IMR-90 (cell line): ENCODE results near the gene NRCAM. TPM values are rescaled to one million over a fixed set of nuclear protein-coding genes. Genes with fewer than 3 reads are reported as not detected.

Experiments used
- ATAC-seq: fragments of 200-7000 bp; cut with Tn5 transposase; 2 replicates; pipeline ENCODE4 v1.9.1; 2020; ENCODE audit warnings: low read depth, mild to moderate bottlenecking, moderate library complexity
- BruUV-seq: library from RNA; stranded (reverse); fragments of 400-500 nt; replicated peaks from 2 replicates; lab custom pipeline; 2021; lab: Mats Ljungman, UMichigan
- CTCF ChIA-PET: fragments of 300-600 bp; formaldehyde crosslinking; extraction: SDS; loops from one replicate; lab custom pipeline; 2021; ENCODE audit warnings: antibody characterized with exemption; lab: Yijun Ruan, JAX
- POLR2A ChIA-PET: fragments of 300-600 bp; sonication (Branson Sonifier 250); formaldehyde crosslinking; loops from one replicate; lab custom pipeline; 2022; ENCODE audit warnings: antibody characterized with exemption; ENCODE audit not compliant: unreplicated experiment; lab: Charles Lee
- DNase-seq: peaks from one replicate; pipeline ENCODE4 v3.0.0; 2013
- H2AFZ ChIP-seq: replicated peaks from 2 replicates; pipeline ENCODE3; 2013; ENCODE audit warnings: low read length, mild to moderate bottlenecking; ENCODE audit not compliant: poor library complexity
- H2AK5ac ChIP-seq: 2 replicates; pipeline ENCODE4 v1.6.1; 2013; ENCODE audit warnings: low read depth, low read length, inconsistent platforms
- H2AK9ac ChIP-seq: replicated peaks from 2 replicates; pipeline ENCODE3; 2013; ENCODE audit warnings: mild to moderate bottlenecking, low read depth, low read length, moderate library complexity; ENCODE audit not compliant: poor library complexity
- H2BK120ac ChIP-seq: 2 replicates; pipeline ENCODE4 v1.6.1; 2013; ENCODE audit warnings: low read depth, low read length, inconsistent platforms
- H2BK15ac ChIP-seq: 3 replicates; pipeline ENCODE4 v1.6.1; 2013; ENCODE audit warnings: low read depth, low read length, inconsistent platforms
- H2BK20ac ChIP-seq: 2 replicates; pipeline ENCODE4 v1.6.1; 2013; ENCODE audit warnings: low read depth, mild to moderate bottlenecking, inconsistent platforms, low read length, moderate library complexity
- H2BK5ac ChIP-seq: 2 replicates; pipeline ENCODE4 v1.6.1; 2013; ENCODE audit warnings: mild to moderate bottlenecking, low read depth, low read length, inconsistent platforms; ENCODE audit not compliant: poor library complexity, severe bottlenecking
- H3K14ac ChIP-seq: replicated peaks from 2 replicates; pipeline ENCODE4 v1.6.1; 2013; ENCODE audit warnings: low read depth, low read length, inconsistent platforms
- H3K18ac ChIP-seq: 2 replicates; pipeline ENCODE4 v1.6.1; 2013; ENCODE audit warnings: low read depth, low read length, control low read depth
- H3K23ac ChIP-seq: 2 replicates; pipeline ENCODE4 v1.6.1; 2013; ENCODE audit warnings: low read depth, low read length, inconsistent platforms
- H3K27ac ChIP-seq: 2 replicates; pipeline ENCODE4 v1.5.1; 2013; ENCODE audit warnings: mild to moderate bottlenecking, control low read depth, low read length; ENCODE audit not compliant: insufficient read depth
- H3K27me3 ChIP-seq: 2 replicates; pipeline ENCODE4 v1.6.1; 2013; ENCODE audit warnings: low read length; ENCODE audit not compliant: control insufficient read depth, insufficient read depth
- H3K36me3 ChIP-seq: 2 replicates; pipeline ENCODE4 v1.6.1; 2013; ENCODE audit warnings: low read length, mixed read lengths; ENCODE audit not compliant: control insufficient read depth, insufficient read depth
- H3K4ac ChIP-seq: 2 replicates; pipeline ENCODE4 v1.6.1; 2013; ENCODE audit warnings: low read depth, low read length, inconsistent platforms
- H3K4me1 ChIP-seq: 2 replicates; pipeline ENCODE4 v1.6.1; 2013; ENCODE audit warnings: low read length, mixed read lengths; ENCODE audit not compliant: control insufficient read depth, insufficient read depth
- H3K4me2 ChIP-seq: 2 replicates; pipeline ENCODE4 v1.6.1; 2013; ENCODE audit warnings: low read depth, mild to moderate bottlenecking, control low read depth, low read length, moderate library complexity
- H3K4me3 ChIP-seq: 2 replicates; pipeline ENCODE4 v1.5.1; 2013; ENCODE audit warnings: low read depth, mild to moderate bottlenecking, control low read depth, low read length, moderate library complexity; ENCODE audit not compliant: insufficient read depth
- H3K56ac ChIP-seq: 2 replicates; pipeline ENCODE4 v1.6.1; 2013; ENCODE audit warnings: low read length, inconsistent platforms; ENCODE audit not compliant: insufficient read depth; ENCODE audit errors: extremely low read depth
- H3K79me1 ChIP-seq, 2 experiments: 2 replicates each; pipeline ENCODE4 v1.6.1; 2013; ENCODE audit warnings: low read length in 2 of 2, inconsistent platforms in 1 of 2, low read depth in 1 of 2
- H3K9ac ChIP-seq: 2 replicates; pipeline ENCODE4 v1.6.1; 2013; ENCODE audit warnings: low read depth, low read length, control low read depth
- H3K9me1 ChIP-seq: 2 replicates; pipeline ENCODE4 v1.6.1; 2013; ENCODE audit warnings: low read length, inconsistent platforms; ENCODE audit not compliant: insufficient read depth
- H3K9me3 ChIP-seq: 2 replicates; pipeline ENCODE4 v1.6.1; 2013; ENCODE audit warnings: low read length; ENCODE audit not compliant: control insufficient read depth, insufficient read depth
- H4K20me1 ChIP-seq: 2 replicates; pipeline ENCODE4 v1.6.1; 2013; ENCODE audit warnings: low read length, inconsistent platforms; ENCODE audit not compliant: insufficient read depth
- H4K5ac ChIP-seq: 2 replicates; pipeline ENCODE4 v1.6.1; 2013; ENCODE audit warnings: mild to moderate bottlenecking, low read depth, low read length, control low read depth
- H4K8ac ChIP-seq, 2 experiments: 2 replicates each; pipeline ENCODE4 v1.6.1; 2013; ENCODE audit warnings: low read depth in 2 of 2, low read length in 2 of 2, control low read depth in 1 of 2, inconsistent platforms in 1 of 2
- H4K91ac ChIP-seq: 2 replicates; pipeline ENCODE4 v1.6.1; 2013; ENCODE audit warnings: low read depth, low read length, inconsistent platforms; ENCODE audit not compliant: insufficient read depth
- CHD1 ChIP-seq: IDR thresholded peaks from 2 replicates; pipeline ENCODE4 v1.6.1; 2012; ENCODE audit warnings: low read depth, low read length, improper control_type of control experiment
- CTCF ChIP-seq: conservative IDR thresholded peaks from 2 replicates; pipeline ENCODE4 v1.5.1; 2012; ENCODE audit warnings: mild to moderate bottlenecking, low read depth, low read length, improper control_type of control experiment
- WGBS, 2 experiments: methylation state at CpG; one replicate each; pipeline versions ENCODE4 v1.1.5 to v1.1.7; 2013; ENCODE audit warnings: missing lambda C conversion rate in 2 of 2; ENCODE audit not compliant: insufficient read length in 1 of 2; ENCODE audit errors: extremely low coverage in 2 of 2; 5-methylcytosine and 5-hydroxymethylcytosine counted together
- dilution Hi-C: fragments of 300-500 bp; cut with HindIII; formaldehyde crosslinking; loops from one replicate; pipeline ENCODE4 v1.14.3; 2018; ENCODE audit warnings: low sequenced_read_pairs; ENCODE audit not compliant: unreplicated experiment
- in situ Hi-C: fragments of 300-500 bp; cut with MboI; formaldehyde crosslinking; loops from 3 replicates; pipeline ENCODE4 v1.14.3; 2019; ENCODE audit warnings: low sequenced_read_pairs, inconsistent platforms, mixed read lengths
- intact Hi-C: fragments of 100-400 bp; cut with micrococcal nuclease; formaldehyde crosslinking; loops from 2 replicates; pipeline ENCODE4 v1.10.0; 2022
- polyA plus RNA-seq, 3 experiments: library from polyadenylated mRNA; depleted of rRNA; stranded (reverse); fragments of >200 nt; gene quantifications; 2 replicates each; pipeline ENCODE4 v1.2.3, GENCODE V29; 2012; ENCODE audit warnings: low replicate concordance in 1 of 3
- total RNA-seq: library from RNA; depleted of rRNA; stranded (reverse); fragments of >200 nt; gene quantifications from 2 replicates; pipeline ENCODE4 v1.2.3, GENCODE V29; 2012

NRCAM gene
- total and polyA plus RNA-seq, 2 of the 4 experiments (the other 2 are of a cell fraction): 0.46 to 1.1 TPM

- H3K4me2 ChIP-seq: no peak overlapping the region
- no peak overlapping the region for H3K4me3 ChIP-seq
- in situ Hi-C loops (no loop called here), intact Hi-C loops (no loop called here), dilution Hi-C loops (no loop called here)
- no peak overlapping the region for H2BK120ac ChIP-seq
- H4K91ac ChIP-seq: no peak overlapping the region
- no peaks in the 10 kb centered on the region for H3K9me1 ChIP-seq
- no TSS peak for BruUV-seq
- TF ChIP-seq CTCF (peak; percentile 29; the same call in 1 of the 2 replicates), CHD1 (no peak)
- H3K14ac ChIP-seq: no peak overlapping the region
- no peak overlapping the region for H2AK5ac ChIP-seq
- H3K4me1 ChIP-seq: no peaks in the 10 kb centered on the region
- ATAC-seq (no peak), DNase-seq (no peak)
- no peaks in the 10 kb centered on the region for H3K36me3 ChIP-seq
- H3K27me3 ChIP-seq: no peaks in the 10 kb centered on the region
- H3K79me1 ChIP-seq: no peaks in the 10 kb centered on the region
- H3K56ac ChIP-seq: no peak overlapping the region
- H3K23ac ChIP-seq: no peak overlapping the region
- WGBS, 2 experiments: 80% methylated on average over 1 of the region's 6 CpGs; no CpG with 5 or more reads in 1 of the 2 experiments
- H2AK9ac ChIP-seq: no peak overlapping the region
- H4K8ac ChIP-seq: no peak overlapping the region
- H2BK20ac ChIP-seq: no peak overlapping the region
- ChIA-PET POLR2A (no interaction called here), CTCF (interaction anchor here (0.7 to 1.1 kb wide), 2 partner anchors 32 to 65 kb away, joined by 4 read pairs; no protein-coding TSS in a partner anchor)
- no peaks in the 10 kb centered on the region for H3K9me3 ChIP-seq
- H4K5ac ChIP-seq: no peak overlapping the region
- no peak overlapping the region for H3K18ac ChIP-seq
- no peak overlapping the region for H3K27ac ChIP-seq
- H4K20me1 ChIP-seq: no peaks in the 10 kb centered on the region
- H3K4ac ChIP-seq: no peak overlapping the region
- H2AFZ ChIP-seq: no peak overlapping the region
- H2BK15ac ChIP-seq: no peak overlapping the region
- H2BK5ac ChIP-seq: no peak overlapping the region
- H3K9ac ChIP-seq: no peak overlapping the region
These were observed 342.0 kb downstream of the NRCAM start for GRCh38 chr7:108114117-108114841.
